Stomach (tissue), 4 donors: ENCODE measurements around the gene PKNOX2.

Experiments
- CTCF ChIP-seq, 7 experiments: fragments of 450-650 bp in 4 of 7; fragments of 200-600 bp in 3 of 7; sonication (generic) in 3 of 7; IDR thresholded peaks; one replicate each; pipeline ENCODE4 v1.5.1; 2016 to 2019; ENCODE audit warnings: antibody characterized with exemption in 7 of 7, control low read depth in 2 of 7, mild to moderate bottlenecking in 1 of 7
- POLR2A ChIP-seq, 4 donors: fragments of 450-650 bp; IDR thresholded peaks; one replicate each; pipeline ENCODE4 v1.6.1; 2016; ENCODE audit warnings: antibody characterized with exemption in 4 of 4, control low read depth in 2 of 4, mild to moderate bottlenecking in 1 of 4, moderate library complexity in 1 of 4

DNA sequence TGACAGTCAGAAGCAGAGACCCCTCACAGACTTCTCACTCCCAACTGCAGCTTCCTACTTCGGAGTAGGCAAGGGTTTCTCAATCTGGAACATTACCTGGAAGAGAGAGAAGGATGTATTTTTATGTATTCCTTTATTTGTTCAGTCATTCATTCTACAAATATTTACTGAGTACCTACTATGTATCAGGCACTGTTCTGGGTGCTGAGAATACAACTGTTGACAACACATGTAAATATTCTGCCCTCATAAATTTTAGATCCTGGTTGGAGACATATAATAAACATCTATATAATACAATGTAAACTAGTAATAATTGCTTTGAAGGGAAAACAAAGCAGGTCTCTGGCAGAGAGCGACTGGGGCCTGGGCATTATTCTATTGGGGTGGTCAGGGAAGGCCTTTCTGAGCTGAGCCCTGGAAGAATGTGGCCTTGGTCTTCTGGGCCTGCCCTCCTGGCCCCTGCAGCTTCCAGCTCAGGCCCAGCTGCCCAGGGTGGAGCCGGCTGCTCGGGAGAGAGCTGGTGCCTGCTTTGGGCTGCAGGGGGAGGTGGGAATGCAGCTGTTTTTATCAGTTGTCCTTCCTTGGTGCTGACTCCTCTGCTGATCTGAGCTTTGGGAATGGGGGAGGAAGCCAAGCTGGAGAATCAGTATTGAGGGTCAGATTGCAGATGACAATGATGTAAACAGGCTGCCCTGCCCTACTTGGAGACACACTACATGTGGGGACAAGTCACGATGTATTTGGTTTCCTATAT, 46.8 kb downstream of the PKNOX2 start:
- no peak for TF ChIP-seq CTCF (IDR thresholded peaks at IDR 0.05)
- no peak for TF ChIP-seq POLR2A (IDR thresholded peaks at IDR 0.05)
